HPDE6-E6E7 (cell line): ENCODE results near the gene RANBP3.

Experiments used
- DNase-seq: peaks from one replicate; pipeline ENCODE4 v3.0.0; 2011; ENCODE audit warnings: missing footprints; ENCODE audit errors: extremely low spot score

RANBP3 gene

GRCh38 chr19:5950741-5951140 is 27.2 kb downstream of the RANBP3 start:
- no peak for DNase-seq

GRCh38 chr19:5949792-5950305 is 28.1 kb downstream of the RANBP3 start:
- no peak for DNase-seq

GRCh38 chr19:5948752-5949564 is 29.0 kb downstream of the RANBP3 start:
- DNase-seq = no peak

- DNase-seq = no peak
Observed at GRCh38 chr19:5947435-5947834, 30.5 kb downstream of the RANBP3 start.

- DNase-seq = no peak
Observed at GRCh38 chr19:5943623-5944022, 34.3 kb downstream of the RANBP3 start.

GRCh38 chr19:5943045-5943444 is 34.9 kb downstream of the RANBP3 start:
- DNase-seq = no peak

- DNase-seq = no peak
Observed at GRCh38 chr19:5941673-5942072, 36.3 kb downstream of the RANBP3 start.

GRCh38 chr19:5940260-5941208 is 37.4 kb downstream of the RANBP3 start:
- no peak for DNase-seq

- no peak for DNase-seq
Observed at GRCh38 chr19:5937550-5937949, 40.4 kb downstream of the RANBP3 start.

GRCh38 chr19:5936292-5936592 is 41.7 kb downstream of the RANBP3 start:
- DNase-seq = no peak

GRCh38 chr19:5935473-5936291 is 42.3 kb downstream of the RANBP3 start:
- DNase-seq = no peak

- DNase-seq = no peak
Observed at GRCh38 chr19:5934774-5935472, 43.0 kb downstream of the RANBP3 start.

GRCh38 chr19:5934069-5934401 is 43.9 kb downstream of the RANBP3 start:
- no peak for DNase-seq

GRCh38 chr19:5933391-5934068 is 44.4 kb downstream of the RANBP3 start:
- DNase-seq = no peak

- DNase-seq = no peak
Observed at GRCh38 chr19:5932609-5933262, 45.2 kb downstream of the RANBP3 start.

- DNase-seq = no peak
Observed at GRCh38 chr19:5932146-5932545, 45.8 kb downstream of the RANBP3 start.

- no peak for DNase-seq
Observed at GRCh38 chr19:5931251-5931650, 46.7 kb downstream of the RANBP3 start.

GRCh38 chr19:5929625-5930024 is 48.3 kb downstream of the RANBP3 start:
- DNase-seq = no peak

- DNase-seq = no peak
Observed at GRCh38 chr19:5929179-5929578, 48.8 kb downstream of the RANBP3 start.

- DNase-seq = no peak
Observed at GRCh38 chr19:5927441-5927821, 50.5 kb downstream of the RANBP3 start.
